Measurements from ENCODE around the gene RNFT2.

GRCh38 chr12:116695464-116695725 is 42.7 kb upstream of the RNFT2 start:
- TF ChIP-seq CTCF (IDR thresholded peaks at IDR 0.05) (no peak), POLR2A (IDR thresholded peaks at IDR 0.05) (no peak)
